ENCODE results near the gene DHRS13.
A peak's percentile ranks its signal among the peaks of the same experiment; 100 is the strongest.
"Not testable (repeated sequence)": the region's sequence is repeated elsewhere in the genome, so short reads cannot be mapped to it uniquely, and the experiment has no call there.

The DHRS13 gene

GRCh38 chr17:28882154-28882895 lies 20.6 kb downstream of the DHRS13 start:
- DNase-seq (ENCODE audit: low read depth): no peak

- DNase-seq (ENCODE audit: low read depth): no peak
Observed at GRCh38 chr17:28881533-28882056, 21.3 kb downstream of the DHRS13 start.

DNA sequence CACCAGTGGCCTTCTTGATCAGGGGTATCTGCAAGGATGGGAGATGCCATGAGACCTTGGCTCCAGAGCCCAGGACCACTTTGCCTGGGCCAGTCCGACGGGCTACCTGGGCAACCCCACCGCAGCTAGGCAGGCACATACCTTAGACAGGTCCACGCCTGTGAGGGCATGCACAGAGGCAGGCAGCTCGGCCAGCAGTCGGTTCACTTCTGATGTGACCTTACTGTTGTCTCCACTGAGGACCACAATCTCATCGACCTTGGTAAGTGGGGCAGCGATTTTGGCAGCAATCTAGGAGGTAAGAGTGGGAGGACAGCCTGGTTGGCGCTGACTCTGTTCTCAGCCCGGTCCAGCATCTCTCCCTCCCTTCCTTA lies 22.3 kb downstream of the DHRS13 start:
- DNase-seq (ENCODE audit: low read depth): no peak

DNA sequence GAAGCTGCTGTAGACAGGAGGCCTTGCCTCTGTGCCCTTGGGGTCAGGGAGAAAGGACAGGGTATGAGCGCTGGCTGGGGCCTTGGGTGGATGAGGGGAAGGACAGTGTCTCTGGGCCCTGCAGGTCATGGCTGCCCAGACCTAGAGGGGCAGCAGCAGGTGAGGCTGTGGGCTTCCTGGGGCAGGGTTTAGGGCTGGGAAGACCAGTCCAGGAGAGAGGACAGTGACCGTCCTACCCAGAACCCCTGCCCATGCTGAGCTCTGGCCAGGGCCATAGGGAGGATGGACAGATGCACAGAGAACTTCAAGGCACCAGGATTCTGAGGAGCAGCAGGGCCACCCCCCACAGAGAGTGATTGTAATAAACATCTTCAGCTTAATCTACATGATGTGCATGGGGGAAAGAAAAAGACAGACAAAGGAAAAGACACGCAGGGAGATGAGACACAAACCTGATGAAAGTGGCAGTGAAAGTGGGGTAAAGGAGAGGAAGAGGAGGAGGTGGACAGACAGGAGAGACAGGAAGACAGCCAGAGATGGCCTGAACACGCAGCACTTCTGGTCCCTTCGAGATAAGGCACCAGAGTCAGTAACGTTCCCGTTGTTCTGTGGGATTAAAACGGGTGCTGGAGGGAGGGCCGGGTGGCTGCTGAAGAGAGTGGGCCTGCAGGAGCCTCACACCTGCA lies 22.9 kb downstream of the DHRS13 start:
- no peak for DNase-seq (ENCODE audit: low read depth)

DNA sequence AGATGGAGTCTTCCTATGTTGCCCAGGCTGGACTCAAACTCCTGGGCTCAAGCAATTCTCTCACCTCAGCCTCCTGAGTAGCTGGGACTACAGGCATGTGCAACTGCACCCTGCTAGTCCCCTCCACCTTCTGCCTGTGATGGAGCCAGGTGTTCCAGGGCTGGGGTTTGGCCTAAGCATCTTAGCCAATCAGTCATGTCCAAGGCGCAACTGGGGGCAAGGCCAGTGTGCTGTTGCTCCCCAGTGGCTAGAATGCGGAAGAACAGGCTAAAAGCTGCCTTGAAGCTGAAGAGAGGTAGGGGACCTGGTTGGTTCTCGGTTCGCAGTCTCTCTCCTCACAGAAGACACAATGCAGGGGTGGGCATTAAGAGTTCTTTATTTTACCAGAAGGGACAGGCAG lies 23.9 kb downstream of the DHRS13 start:
- peak; percentile 62 for DNase-seq (ENCODE audit: low read depth)

DNA sequence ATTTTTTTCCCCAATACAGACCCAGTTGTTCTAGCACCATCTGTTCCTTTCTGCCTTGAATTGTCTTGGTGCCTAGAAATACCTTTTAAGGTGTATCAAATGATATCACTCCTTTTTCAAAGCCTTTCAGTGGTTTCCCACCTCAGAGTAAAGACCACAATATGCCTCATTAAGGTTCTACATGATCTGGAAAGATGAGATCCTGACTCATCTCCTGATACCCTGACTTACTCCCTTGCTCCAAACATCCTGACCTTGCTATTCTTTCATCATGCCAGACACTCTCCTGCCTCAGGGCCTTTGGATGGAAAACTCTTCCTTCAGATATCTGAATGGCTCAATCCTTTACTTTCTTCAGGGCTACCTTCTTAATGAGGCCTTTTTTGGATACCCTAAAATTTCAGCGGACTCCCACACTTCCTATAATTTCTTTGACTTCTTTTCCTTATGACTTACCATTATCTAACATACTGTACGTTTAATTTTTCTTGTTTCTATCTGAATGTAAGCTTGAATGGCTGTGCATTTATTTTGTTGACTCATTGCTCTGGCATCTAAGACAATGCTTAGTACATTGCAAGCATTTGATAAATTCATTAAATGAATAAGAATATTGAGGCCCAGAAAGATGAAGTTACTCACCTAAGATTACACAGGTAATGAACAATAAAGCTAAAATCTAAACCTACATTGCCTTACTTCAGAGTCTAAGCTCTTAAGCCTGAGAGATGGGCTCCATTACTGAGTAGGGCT lies 24.5 kb downstream of the DHRS13 start:
- DNase-seq (ENCODE audit: low read depth): peak; percentile 68

GRCh38 chr17:28877150-28877711 lies 25.6 kb downstream of the DHRS13 start:
- not testable (repeated sequence) for DNase-seq (ENCODE audit: low read depth)

DNA sequence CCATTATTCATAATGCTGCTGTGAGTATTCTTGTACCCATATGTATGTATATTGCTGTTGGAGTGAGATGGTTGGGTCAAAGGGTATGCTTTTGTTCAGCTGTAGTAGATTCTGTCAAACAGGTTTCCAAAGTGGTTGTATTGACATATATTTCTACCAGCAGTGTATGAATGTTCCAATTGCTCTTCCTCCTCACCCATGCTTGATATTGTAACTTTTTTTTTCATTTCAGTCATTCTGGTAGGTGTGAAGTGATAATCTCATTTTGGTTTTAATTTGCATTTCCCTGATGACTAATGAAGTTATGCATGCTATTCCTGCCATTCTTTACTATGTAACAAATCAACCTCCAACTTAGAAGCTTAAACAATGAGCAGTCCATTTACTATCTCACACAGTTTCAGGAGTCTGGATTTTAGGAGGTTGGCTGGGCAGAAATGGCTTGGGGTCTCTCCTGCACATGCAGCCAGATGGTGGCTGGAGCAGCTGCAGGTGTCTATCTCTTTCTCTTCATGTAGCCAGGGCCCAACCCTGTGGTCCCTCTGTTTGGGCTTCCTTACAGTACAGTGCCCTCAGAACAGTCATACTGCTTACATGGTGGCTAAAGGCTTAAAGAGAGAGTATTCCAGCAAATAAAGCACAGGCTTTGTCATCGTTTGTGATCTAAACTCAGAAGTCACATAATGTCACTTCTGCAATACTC lies 26.9 kb downstream of the DHRS13 start:
- no peak for DNase-seq (ENCODE audit: low read depth)

- DNase-seq (ENCODE audit: low read depth): no peak
Observed at GRCh38 chr17:28874750-28875149, 28.1 kb downstream of the DHRS13 start.

- DNase-seq (ENCODE audit: low read depth): no peak
Observed at GRCh38 chr17:28873839-28874238, 29.0 kb downstream of the DHRS13 start.

DNA sequence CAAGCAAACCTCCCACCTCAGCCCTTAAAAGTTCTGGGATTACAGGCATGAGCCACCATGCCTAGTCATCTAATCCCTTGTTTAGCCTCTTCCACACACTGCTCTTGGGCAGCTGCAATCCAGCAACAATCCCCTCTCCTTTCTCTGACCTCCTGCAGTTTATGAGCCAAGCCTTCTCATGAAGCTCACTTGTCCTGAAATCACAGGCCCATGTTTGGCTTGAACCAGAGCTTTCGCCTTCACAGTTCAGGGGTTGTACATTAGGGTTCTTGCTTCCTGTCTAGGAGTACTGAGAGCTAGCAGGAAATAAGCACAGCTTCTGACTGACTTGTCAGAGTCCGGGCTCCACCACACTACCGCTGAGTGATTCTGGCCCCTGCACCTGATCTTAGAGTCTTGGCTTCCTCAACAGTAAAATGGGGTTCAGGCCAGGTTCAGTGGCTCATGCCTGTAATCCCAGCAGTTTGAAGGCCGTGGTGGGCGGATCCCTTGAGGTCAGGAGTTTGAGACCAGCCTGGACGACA lies 31.8 kb downstream of the DHRS13 start:
- DNase-seq (ENCODE audit: low read depth): no peak

- no peak for DNase-seq (ENCODE audit: low read depth)
Observed at GRCh38 chr17:28867276-28867675, 35.6 kb downstream of the DHRS13 start.

- peak; percentile 42 for DNase-seq (ENCODE audit: low read depth)
Observed at GRCh38 chr17:28865946-28866752, 36.7 kb downstream of the DHRS13 start.

DNA sequence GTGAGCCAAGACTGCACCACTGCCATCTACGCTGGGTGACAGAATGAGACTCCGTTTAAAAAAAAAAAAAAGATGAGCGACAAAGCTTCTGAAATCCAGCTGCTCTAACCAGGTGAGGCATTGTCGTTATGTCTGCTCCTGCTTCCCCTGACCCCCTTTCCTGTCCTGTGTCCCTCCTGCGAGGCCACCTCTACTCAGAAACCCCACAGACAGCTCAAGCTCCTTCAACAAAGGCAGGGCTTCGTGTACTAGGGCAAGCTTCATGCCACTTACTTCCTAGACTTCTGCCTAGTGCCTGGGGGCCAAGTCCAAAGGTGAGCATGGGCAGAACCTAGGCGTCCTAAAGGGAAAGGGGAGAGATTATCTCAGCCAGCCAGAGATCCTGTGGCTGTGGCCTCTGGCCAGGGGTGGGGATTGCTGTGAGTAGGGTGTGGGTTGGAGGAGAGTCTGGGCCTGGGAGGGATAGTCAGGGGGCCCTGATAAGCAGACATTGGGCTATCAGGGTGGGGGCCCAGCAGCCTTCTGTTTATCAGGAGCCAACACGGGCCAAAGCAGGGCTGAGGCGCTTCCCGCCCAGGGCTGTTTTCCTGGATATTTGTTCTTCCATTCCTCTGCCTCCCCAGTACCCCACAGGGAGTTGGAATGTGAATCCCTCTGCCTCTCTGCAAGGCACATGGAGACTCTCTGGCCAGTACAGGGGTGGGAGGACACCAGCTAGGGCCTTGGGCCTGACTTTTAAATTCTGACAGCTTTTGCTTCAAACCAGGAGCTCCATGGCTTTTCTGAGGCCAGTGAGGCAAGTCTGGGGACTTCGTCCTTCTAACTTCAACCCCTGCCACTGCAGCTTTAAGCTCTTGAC lies 37.7 kb downstream of the DHRS13 start:
- no peak for DNase-seq (ENCODE audit: low read depth)

DNA sequence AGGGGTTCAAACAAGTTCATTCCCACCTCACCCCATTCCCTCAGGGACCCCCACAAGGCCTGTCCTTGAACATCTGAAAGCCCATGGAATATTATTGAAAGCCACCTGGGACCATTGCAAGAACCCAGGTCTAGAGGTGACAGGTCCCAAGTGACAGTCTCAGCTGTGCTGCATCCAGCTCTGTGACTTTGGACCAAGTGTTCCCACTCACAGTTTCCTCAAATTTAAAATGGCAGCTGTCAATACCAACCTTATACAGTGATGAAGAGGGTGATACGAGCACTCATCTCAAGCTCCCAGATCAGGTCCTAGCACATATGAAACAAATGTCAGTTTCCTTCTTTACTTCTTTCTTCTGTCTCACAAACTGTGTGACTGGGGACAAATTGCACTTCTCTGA lies 38.9 kb downstream of the DHRS13 start:
- no peak for DNase-seq (ENCODE audit: low read depth)

GRCh38 chr17:28862561-28862960 lies 40.3 kb downstream of the DHRS13 start:
- no peak for DNase-seq (ENCODE audit: low read depth)

GRCh38 chr17:28861393-28862203 lies 41.3 kb downstream of the DHRS13 start:
- DNase-seq (ENCODE audit: low read depth): no peak

DNA sequence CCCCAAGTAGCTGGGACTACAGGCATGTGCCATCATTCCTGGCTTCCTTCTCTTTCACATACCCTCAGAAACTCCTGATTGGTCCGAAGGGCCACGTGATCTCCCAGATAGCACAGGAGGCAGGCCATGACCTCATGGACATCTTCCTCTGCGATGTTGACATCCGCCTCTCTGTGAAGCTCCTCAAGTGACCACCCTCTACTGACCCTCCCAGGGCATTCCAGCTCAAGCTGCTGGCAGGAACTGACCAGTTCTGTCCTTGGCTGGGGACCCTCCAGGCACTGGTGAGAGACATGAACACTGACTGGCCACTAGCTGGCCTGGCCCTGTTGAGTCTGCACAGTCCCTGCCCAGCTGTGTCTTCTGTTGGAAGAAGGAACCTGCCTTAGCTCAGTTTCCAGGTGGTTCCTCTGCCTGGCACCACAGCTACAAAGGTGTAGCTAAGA lies 42.5 kb downstream of the DHRS13 start:
- DNase-seq (ENCODE audit: low read depth): no peak

Data from ELR (cell line).